ENCODE measurements around the gene CEP41.

CEP41 gene

DNA sequence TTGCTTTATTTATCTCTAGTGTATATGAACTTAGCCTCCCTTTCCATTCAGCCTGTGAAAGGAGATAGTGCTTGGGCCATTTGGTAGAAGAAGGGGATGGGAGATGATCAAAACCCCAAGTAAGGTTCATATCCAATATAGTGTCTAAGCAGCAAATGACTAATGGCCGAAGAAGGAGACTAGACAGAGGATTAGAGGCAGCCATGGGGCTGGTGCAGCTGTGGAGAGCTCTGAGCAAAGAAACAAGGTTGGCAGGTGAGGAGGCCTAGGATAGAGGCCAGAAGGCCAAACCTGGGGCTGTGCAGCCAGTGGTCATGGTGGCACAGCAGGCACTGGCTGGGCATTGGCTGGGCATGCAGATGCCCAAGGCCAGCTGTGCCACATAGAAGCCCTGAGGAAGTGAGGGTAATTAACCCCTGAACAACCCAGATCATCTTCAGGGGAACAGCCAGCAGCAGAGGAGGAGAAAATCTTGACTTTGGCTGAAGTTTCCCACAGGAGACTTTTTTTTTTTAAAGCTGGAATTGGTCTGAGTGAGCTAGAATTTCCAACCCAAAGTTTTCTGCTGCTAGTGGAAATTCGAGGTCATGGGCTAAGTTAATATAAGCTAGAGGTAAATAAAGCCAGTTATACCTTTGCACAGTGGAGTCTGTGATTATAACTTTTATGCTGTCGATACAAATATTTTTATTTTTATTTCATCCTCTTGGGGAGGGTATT lies 70.8 kb downstream of the CEP41 start:
- ATAC-seq (ENCODE audit: low read depth) (no peak), DNase-seq (ENCODE audit: low spot score in 2 of 2) (no peak)
- Mint-ChIP-seq H3K27me3 (peaks cover 6% of the 10 kb centered on the region), H3K36me3 (no peaks in the 10 kb centered on the region), H3K9me3 (no peaks in the 10 kb centered on the region), H3K27ac (no peak overlapping the region), H3K4me1 (peaks cover 3% of the 10 kb centered on the region), H3K4me3 (no peak overlapping the region)

DNA sequence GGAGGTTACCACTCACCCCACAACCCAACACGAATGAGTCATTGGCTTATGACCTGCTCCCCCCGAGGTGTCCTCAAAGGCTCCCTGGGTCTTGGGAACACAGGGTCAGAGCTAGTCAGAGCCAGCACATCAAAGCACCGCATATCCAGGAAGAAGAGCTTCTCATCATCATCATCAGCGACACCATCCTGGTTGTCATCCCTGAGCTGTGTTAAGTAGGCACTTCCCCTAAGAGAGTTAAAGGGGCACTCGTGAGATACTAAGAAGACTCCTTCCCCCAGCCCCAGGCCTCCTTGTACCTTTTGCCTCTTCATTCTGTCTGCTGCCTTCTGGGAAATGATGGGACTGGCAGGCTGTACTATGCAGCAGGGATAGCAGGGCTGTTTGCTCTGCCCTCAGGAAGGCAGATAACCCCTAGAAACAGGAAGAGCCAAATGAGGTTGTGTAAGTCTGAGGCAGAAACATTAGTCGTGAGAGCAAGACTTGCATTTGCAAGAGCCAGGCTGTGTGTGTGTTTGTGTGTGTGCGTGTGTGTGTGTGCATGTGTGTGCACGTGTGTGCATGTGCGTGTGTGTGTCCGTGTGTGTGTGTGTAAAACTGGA lies 71.6 kb downstream of the CEP41 start:
- H3K4me1 Mint-ChIP-seq: peaks cover 3% of the 10 kb centered on the region
- ATAC-seq (ENCODE audit: low read depth) (no peak), DNase-seq (ENCODE audit: low spot score in 2 of 2) (no peak)
- peaks cover 5% of the 10 kb centered on the region for H3K27me3 Mint-ChIP-seq
- no peak overlapping the region for H3K4me3 Mint-ChIP-seq
- no peaks in the 10 kb centered on the region for H3K9me3 Mint-ChIP-seq
- H3K36me3 Mint-ChIP-seq: no peaks in the 10 kb centered on the region
- H3K27ac Mint-ChIP-seq: no peak overlapping the region

DNA sequence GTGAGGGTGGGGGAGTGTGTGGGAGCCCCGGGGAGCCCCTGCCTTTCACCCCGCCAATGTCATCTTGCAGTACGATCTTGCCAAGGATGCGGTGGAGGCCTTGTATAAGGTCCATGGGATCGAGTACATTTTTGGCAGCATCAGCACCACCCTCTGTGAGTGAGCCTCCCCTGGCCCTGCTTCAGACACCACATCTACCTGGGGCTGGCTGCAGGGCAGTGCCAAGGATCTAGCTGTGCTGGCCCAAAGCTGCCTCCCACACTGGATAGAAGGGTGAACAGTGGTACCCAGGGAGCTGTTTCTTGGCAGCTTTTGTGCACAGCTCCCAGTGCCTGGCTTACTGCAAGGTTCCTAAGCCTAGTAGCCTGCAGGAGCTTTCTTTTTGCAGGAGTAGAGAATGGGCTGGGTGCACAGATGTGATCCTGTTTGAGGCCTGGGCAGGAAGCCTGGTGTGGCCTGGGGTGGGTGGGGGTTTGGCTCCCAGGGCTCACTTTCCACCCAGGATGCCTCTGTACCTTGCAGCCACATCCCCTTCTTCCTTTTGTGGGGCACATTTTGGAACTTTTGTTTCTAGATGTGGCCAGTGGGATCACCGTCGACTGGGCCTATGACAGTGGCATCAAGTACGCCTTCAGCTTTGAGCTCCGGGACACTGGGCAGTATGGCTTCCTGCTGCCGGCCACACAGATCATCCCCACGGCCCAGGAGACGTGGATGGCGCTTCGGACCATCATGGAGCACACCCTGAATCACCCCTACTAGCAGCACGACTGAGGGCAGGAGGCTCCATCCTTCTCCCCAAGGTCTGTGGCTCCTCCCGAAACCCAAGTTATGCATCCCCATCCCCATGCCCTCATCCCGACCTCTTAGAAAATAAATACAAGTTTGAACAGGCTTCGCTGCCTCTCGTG lies 72.7 kb downstream of the CEP41 start:
- H3K4me3 Mint-ChIP-seq: no peak overlapping the region
- peaks cover 3% of the 10 kb centered on the region for H3K4me1 Mint-ChIP-seq
- no peak overlapping the region for H3K27ac Mint-ChIP-seq
- peaks cover 5% of the 10 kb centered on the region for H3K27me3 Mint-ChIP-seq
- H3K36me3 Mint-ChIP-seq: no peaks in the 10 kb centered on the region
- DNase-seq (ENCODE audit: low spot score in 2 of 2): no peak
- H3K9me3 Mint-ChIP-seq: no peaks in the 10 kb centered on the region
- ATAC-seq (ENCODE audit: low read depth): no peak

DNA sequence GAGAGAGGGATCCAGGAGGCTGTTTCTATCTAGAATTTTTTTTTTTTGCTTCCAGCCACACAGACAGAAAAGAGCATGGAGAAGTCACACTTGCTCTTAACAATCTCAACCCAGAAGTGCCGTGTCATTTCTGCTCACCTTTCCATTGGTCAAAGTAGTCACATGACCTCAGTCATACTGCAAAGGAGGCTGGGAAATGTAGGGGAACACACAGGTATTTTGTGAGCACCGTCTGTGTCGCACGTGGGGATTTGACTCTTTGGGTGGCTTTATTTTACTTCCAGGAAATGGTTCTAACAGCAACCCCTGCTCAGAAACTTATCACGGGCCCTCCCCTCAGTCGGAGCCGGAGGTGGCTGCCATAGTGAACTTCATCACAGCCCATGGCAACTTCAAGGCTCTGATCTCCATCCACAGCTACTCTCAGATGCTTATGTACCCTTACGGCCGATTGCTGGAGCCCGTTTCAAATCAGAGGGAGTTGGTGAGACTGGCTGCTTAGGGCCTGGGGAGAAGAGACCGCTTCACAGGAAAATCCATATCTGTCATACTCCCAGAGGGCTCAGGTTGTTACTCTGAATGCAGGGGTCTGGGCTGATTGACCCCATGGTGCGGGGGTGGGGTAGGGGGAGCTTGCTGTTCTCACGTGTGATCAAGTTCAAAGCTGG lies 73.6 kb downstream of the CEP41 start:
- H3K4me1 Mint-ChIP-seq: peaks cover 3% of the 10 kb centered on the region
- DNase-seq (ENCODE audit: low spot score in 2 of 2) (no peak), ATAC-seq (ENCODE audit: low read depth) (no peak)
- H3K36me3 Mint-ChIP-seq: no peaks in the 10 kb centered on the region
- peaks cover 5% of the 10 kb centered on the region for H3K27me3 Mint-ChIP-seq
- no peak overlapping the region for H3K4me3 Mint-ChIP-seq
- no peak overlapping the region for H3K27ac Mint-ChIP-seq
- H3K9me3 Mint-ChIP-seq: no peaks in the 10 kb centered on the region

DNA sequence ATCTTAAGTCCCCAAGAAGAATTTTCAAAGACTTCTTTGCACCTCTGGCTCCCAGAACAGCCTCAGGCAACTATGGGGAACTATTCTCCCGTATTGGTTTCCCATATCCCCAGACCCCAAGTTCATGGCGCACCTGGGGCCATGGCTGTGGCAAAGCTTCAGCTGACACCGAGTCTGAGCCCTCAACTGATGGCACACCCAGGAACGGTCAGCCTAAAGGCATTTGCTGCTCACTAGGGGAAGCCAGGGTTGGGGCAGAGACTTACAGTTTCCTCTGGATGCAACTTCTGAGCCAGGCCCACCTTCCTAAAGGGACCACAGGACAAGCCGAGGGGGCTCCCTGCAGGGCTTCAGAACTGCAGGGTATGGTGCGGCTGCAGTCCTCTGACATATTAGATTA lies 74.3 kb downstream of the CEP41 start:
- Mint-ChIP-seq H3K27me3 (peaks cover 3% of the 10 kb centered on the region), H3K4me3 (no peak overlapping the region), H3K36me3 (no peaks in the 10 kb centered on the region), H3K27ac (no peak overlapping the region), H3K9me3 (no peaks in the 10 kb centered on the region), H3K4me1 (peaks cover 3% of the 10 kb centered on the region)
- ATAC-seq (ENCODE audit: low read depth) (no peak), DNase-seq (ENCODE audit: low spot score in 2 of 2) (no peak)

DNA sequence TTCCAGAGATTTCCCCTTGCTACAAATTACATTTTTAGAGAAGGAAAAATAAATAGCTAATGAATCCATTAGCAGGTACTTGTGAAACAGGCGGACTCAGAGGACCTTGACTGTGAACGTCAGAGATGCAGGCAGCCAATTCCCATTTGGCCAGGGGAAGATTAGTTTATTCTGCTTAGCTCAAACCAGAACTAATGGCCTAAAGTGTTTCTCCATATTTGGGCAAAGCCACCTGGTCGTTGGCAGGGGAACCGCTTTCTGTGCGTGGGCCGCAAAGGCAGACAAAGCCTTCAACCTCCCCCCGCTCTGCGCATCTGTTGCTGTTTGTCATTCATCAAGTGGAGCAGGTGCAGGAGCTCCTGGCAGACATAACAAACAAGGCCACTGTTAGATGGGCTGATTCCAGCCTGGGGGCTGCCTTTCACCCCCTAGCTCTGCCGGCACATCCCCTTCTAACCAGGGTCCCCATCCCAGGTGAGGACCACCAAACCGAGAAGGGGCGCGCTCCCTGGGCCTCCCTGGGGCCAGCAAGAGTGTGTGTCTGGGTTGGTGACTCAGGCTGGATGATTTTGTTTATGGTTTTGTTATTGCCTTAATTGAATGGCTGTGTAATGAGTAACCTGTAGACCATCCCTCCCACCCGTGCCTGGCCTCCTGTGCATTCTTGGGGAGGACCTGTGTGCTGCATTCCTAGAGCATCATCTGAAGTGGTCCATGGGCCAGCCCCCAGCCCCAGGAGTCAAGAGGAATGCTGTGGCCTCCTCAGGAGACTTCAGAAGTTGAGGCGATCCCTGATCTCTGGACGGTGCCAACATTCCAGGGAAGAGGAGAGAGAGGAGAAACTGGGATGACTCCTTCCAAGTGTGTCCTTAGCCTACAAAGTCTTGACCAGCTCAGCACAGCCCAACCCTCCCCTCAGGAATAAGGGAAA lies 75.0 kb downstream of the CEP41 start:
- Mint-ChIP-seq H3K4me3 (no peak overlapping the region), H3K36me3 (no peaks in the 10 kb centered on the region), H3K27me3 (peaks cover 3% of the 10 kb centered on the region), H3K9me3 (no peaks in the 10 kb centered on the region), H3K4me1 (peaks cover 3% of the 10 kb centered on the region), H3K27ac (no peak overlapping the region)
- DNase-seq (ENCODE audit: low spot score in 2 of 2) (no peak), ATAC-seq (ENCODE audit: low read depth) (no peak)

DNA sequence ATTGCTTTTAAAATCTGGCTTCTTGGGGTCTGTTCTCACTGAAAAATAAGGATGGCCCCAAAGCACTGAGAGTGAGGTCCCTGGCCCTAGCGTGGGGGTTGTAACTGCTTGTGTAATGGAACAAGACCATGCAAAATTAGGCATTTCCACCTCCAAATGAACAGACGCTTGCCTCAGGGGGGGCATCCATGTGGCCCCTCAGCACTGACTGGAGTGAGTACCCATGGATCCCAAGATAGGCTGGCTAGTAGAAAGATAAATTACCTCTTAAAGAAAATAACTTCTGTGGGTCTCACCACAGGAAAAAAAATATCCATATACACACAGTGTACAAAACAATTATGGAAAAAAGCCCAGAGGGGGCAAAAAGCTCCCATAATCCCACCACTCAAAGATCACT lies 75.7 kb downstream of the CEP41 start:
- Mint-ChIP-seq H3K9me3 (peaks cover 2% of the 10 kb centered on the region), H3K4me1 (peaks cover 3% of the 10 kb centered on the region), H3K36me3 (peaks cover 2% of the 10 kb centered on the region), H3K27ac (no peak overlapping the region), H3K27me3 (peaks cover 3% of the 10 kb centered on the region), H3K4me3 (no peak overlapping the region)
- DNase-seq (ENCODE audit: low spot score in 2 of 2) (no peak), ATAC-seq (ENCODE audit: low read depth) (no peak)

DNA sequence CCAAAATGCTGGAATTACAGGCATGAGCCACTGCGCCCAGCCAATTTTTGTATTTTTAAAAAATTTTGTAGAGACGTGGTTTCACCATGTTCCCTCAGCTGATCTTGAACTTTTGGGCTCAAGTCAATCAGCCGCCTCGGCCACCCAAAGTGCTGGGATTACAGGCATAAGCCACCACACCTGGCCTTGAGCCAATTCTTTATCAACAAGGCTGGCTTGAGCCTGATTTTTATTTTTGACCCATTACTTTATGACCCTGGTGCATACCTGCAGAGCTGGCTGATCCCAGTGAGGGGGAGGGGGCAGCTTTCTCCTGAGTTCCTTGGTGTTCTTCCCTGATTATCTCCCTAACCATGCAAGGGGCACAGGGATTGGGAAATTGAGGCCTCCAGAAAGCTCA lies 76.4 kb downstream of the CEP41 start:
- Mint-ChIP-seq H3K36me3 (peaks cover 2% of the 10 kb centered on the region), H3K27me3 (peaks cover 2% of the 10 kb centered on the region), H3K9me3 (peaks cover 4% of the 10 kb centered on the region), H3K4me3 (no peak overlapping the region), H3K4me1 (peaks cover 2% of the 10 kb centered on the region), H3K27ac (no peak overlapping the region)
- no peak for ATAC-seq (ENCODE audit: low read depth)
- DNase-seq (ENCODE audit: low spot score in 2 of 2): no peak

DNA sequence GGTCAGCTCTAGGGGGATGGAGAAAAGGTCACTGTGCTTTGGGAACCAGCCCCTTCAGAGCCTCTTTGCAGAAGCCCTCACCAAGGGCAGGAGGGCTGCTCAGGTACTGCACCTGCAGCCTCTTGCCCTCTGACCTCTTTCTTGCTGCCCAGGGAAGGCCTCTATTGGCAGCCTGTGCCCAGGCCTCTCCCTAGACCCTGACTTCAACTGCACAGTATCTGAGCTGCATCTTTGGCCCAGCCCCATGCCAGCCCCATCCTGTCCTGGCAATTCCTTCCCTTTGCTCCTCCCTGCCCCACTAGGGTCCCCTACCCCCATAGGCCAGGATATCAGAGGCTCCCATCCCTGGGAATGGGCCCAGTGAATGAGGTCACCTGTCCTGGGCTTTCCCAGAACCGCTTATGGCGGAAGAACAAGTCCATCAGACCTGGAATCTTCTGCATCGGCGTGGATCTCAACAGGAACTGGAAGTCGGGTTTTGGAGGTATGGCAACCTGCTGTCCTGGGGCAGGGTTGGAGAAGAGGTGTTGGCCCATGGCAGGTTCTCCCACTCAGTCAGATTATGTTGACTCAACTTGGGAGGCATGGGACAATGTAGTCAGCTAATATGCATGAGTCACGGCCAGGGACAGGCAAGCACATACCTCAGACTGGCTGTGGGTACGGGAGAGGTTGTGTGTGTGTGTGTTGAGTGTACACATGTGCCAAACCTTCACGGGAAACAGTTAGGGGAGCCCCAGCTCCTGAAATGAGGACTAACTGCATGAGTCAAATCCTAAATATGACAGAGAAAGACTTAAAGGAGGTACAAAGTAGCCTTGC lies 77.6 kb downstream of the CEP41 start:
- no peak for DNase-seq (ENCODE audit: low spot score in 2 of 2)
- no peak overlapping the region for H3K4me3 Mint-ChIP-seq
- peaks cover 2% of the 10 kb centered on the region for H3K36me3 Mint-ChIP-seq
- no peak for ATAC-seq (ENCODE audit: low read depth)
- no peaks in the 10 kb centered on the region for H3K27me3 Mint-ChIP-seq
- peaks cover 7% of the 10 kb centered on the region for H3K9me3 Mint-ChIP-seq
- H3K27ac Mint-ChIP-seq: no peak overlapping the region
- H3K4me1 Mint-ChIP-seq: no peaks in the 10 kb centered on the region

DNA sequence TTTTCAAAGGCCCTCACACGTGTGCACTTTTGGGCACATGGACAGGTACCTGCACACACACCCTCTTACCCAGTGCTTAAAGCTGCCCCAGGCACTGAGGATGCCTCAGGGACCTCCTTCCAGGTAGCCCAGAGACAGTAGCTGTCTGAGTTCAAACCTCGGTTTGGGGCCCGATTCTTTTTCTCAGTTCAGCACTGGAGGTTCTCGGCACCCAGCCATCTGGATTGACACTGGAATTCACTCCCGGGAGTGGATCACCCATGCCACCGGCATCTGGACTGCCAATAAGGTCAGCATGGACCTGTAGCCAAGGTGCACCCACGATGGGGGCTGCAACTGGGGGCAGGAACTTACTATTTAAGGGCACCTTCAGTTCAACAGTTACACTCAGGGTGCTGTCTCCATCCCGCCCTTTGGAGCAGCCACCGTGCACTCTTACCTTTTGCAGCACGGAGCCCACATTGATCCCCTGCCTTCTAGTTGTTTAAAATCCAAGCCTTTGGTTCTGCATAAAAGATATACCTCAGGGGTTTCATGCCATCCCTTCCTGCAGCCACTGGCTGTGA lies 78.5 kb downstream of the CEP41 start:
- no peaks in the 10 kb centered on the region for H3K27me3 Mint-ChIP-seq
- H3K27ac Mint-ChIP-seq: no peak overlapping the region
- peaks cover 2% of the 10 kb centered on the region for H3K36me3 Mint-ChIP-seq
- no peak overlapping the region for H3K4me3 Mint-ChIP-seq
- no peak for ATAC-seq (ENCODE audit: low read depth)
- H3K9me3 Mint-ChIP-seq: peaks cover 7% of the 10 kb centered on the region
- H3K4me1 Mint-ChIP-seq: no peaks in the 10 kb centered on the region
- DNase-seq (ENCODE audit: low spot score in 2 of 2): no peak

DNA sequence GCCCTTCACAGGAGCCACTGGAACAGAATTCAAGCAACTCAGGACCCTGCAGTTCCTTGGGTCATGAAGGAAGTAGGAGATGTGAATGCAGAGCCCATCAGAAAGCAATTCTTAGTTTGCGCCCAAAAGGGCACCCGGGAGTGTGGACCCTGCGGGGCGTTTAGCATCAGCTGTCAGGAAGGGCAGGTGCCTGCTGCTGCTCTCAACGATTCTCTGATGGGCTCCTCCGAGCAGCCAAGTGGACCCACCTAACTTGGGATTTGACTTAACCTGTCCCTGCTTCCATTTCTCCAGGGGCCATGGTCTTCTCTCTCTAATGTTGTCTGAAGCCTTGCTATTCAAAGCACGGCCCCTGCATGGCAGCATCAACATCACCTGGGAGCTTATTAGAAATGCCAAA lies 79.1 kb downstream of the CEP41 start:
- H3K4me1 Mint-ChIP-seq: no peaks in the 10 kb centered on the region
- H3K4me3 Mint-ChIP-seq: no peak overlapping the region
- no peak overlapping the region for H3K27ac Mint-ChIP-seq
- H3K27me3 Mint-ChIP-seq: no peaks in the 10 kb centered on the region
- no peak for DNase-seq (ENCODE audit: low spot score in 2 of 2)
- no peak for ATAC-seq (ENCODE audit: low read depth)
- peaks cover 2% of the 10 kb centered on the region for H3K36me3 Mint-ChIP-seq
- peaks cover 7% of the 10 kb centered on the region for H3K9me3 Mint-ChIP-seq

DNA sequence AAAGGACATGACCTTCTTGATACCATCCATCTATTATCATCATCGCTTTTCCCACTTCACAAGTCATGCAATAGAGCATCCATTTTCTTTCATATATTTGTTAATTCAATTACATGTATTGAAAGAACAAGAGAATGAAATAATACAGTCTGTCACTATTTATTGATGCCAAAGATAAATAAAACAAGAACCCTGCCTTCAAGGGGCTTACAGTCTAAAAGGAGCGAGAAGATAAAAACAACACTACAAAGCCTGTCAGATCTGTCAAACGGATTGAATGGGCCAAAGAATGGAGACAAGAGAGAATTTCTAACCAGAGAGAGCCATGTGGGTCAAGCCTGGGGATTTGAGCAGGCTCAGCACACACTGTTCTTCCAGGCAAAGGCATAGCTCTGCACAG lies 80.3 kb downstream of the CEP41 start:
- no peak overlapping the region for H3K4me3 Mint-ChIP-seq
- no peak for DNase-seq (ENCODE audit: low spot score in 2 of 2)
- no peak overlapping the region for H3K27ac Mint-ChIP-seq
- no peak for ATAC-seq (ENCODE audit: low read depth)
- no peaks in the 10 kb centered on the region for H3K27me3 Mint-ChIP-seq
- peaks cover 7% of the 10 kb centered on the region for H3K9me3 Mint-ChIP-seq
- peaks cover 2% of the 10 kb centered on the region for H3K36me3 Mint-ChIP-seq
- no peaks in the 10 kb centered on the region for H3K4me1 Mint-ChIP-seq
